A673 (cell line): ENCODE data around the gene TM2D3.

Experiments
- EZH2 ChIP-seq: fragments of 200-600 bp; sonication (generic); IDR thresholded peaks from 2 replicates; pipeline ENCODE4 v1.6.1; 2017; ENCODE audit warnings: borderline replicate concordance, low read depth, mild to moderate bottlenecking, mixed read lengths, antibody characterized with exemption, low read length; ENCODE audit not compliant: poor library complexity, severe bottlenecking
- TF ChIP-seq, protein P1 (sequence below): fragments of 300-800, 200-600 bp; sonication (generic); conservative IDR thresholded peaks from 2 replicates; pipeline ENCODE4 v1.5.1; 2017; ENCODE audit warnings: low read depth, mild to moderate bottlenecking, antibody characterized with exemption, low read length, moderate library complexity, mixed read lengths

DNA sequence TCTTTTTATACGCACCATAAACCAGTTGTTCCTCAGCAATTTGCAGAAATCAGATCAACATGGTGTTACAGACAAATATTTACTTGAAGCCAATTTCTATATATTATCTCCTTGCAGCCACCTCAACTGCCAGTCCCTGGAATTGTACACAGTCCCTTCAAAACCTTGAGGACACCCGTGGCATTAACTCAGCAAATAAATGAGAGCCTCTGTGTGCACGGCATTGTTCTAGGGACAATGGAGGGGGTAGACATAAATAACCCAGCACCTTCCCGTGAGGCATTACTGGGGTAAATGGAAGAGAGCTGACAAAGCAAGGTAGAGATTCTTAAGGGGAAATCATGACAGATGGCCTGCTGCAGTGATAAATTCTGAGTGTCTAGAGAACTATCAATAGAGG is 12.5 kb downstream of the TM2D3 start:
- TF ChIP-seq, protein P1, sequence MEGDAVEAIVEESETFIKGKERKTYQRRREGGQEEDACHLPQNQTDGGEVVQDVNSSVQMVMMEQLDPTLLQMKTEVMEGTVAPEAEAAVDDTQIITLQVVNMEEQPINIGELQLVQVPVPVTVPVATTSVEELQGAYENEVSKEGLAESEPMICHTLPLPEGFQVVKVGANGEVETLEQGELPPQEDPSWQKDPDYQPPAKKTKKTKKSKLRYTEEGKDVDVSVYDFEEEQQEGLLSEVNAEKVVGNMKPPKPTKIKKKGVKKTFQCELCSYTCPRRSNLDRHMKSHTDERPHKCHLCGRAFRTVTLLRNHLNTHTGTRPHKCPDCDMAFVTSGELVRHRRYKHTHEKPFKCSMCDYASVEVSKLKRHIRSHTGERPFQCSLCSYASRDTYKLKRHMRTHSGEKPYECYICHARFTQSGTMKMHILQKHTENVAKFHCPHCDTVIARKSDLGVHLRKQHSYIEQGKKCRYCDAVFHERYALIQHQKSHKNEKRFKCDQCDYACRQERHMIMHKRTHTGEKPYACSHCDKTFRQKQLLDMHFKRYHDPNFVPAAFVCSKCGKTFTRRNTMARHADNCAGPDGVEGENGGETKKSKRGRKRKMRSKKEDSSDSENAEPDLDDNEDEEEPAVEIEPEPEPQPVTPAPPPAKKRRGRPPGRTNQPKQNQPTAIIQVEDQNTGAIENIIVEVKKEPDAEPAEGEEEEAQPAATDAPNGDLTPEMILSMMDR = no peak
- TF ChIP-seq EZH2 = no peak
